ENCODE measurements around the gene SOCS1. TPM values are rescaled to one million over a fixed set of nuclear protein-coding genes. Genes with fewer than 3 reads are reported as not detected.

SOCS1 gene
- total RNA-seq, 2 donors from 2014 or later: 3.2 to 3.7 TPM

DNA sequence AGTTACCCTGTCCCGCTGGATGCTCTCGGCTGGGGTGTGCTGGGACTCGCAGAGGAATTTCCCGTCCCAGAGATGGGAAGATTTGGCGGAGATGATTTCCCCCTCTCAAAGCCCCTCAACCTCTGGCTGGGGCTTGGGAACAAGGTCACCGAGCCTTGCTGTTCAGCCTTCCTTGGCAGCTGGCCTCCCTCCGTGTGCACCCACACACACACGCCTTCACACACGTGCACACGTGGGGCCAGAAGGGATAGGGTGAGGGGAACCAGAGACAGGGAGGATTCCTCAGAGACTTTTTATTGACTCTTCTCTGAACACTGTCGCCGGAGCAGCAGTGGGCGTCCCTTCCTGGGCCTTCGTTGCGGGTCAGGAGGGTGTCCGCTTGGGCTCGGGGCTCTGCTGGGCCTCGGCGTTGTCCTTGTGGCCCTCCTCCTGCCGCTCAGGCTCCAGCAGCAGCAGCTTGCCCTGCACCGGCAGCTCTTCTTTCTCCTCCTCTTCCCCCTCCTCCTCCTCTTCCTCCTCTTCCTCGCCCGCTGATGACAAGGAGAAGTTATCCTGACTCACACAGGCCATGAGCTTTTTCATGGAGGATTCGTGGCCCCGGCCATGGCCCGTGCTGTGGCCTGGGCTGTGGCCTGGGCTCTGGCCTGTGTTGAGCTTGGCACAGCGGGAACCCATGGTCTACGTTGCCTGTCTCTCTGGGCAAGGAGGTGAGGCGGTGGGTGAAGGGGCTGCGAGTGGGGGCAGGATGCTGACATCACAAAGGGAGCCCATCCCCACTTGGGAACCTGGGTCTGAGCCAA is 17.1 kb upstream of the SOCS1 start, which contains the start of gene PRM3:
PRM3 (minus strand) TSS at position 709 of the 800 bp plus-strand sequence; CDS start at position 675, 34 bp downstream.
- Histone ChIP-seq H3K9ac (ENCODE audit: low read depth in 2 of 2, low read length in 2 of 2) (no peak within 1 kb of the TSS), H3K27me3 (no peaks in the 10 kb centered on the region), H3K36me3 (no peaks in the 10 kb centered on the region), H3K9me3 (no peaks in the 10 kb centered on the region), H3K4me1 (no peaks in the 10 kb centered on the region), H3K27ac (no peak within 1 kb of the TSS), H3K4me3 (no peak within 1 kb of the TSS)
- TF ChIP-seq, protein P1, sequence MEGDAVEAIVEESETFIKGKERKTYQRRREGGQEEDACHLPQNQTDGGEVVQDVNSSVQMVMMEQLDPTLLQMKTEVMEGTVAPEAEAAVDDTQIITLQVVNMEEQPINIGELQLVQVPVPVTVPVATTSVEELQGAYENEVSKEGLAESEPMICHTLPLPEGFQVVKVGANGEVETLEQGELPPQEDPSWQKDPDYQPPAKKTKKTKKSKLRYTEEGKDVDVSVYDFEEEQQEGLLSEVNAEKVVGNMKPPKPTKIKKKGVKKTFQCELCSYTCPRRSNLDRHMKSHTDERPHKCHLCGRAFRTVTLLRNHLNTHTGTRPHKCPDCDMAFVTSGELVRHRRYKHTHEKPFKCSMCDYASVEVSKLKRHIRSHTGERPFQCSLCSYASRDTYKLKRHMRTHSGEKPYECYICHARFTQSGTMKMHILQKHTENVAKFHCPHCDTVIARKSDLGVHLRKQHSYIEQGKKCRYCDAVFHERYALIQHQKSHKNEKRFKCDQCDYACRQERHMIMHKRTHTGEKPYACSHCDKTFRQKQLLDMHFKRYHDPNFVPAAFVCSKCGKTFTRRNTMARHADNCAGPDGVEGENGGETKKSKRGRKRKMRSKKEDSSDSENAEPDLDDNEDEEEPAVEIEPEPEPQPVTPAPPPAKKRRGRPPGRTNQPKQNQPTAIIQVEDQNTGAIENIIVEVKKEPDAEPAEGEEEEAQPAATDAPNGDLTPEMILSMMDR (IDR thresholded peaks at IDR 0.05): no peak
- intact Hi-C loops (cut with DNase I): no loop called here
- DNase-seq: no peak

DNA sequence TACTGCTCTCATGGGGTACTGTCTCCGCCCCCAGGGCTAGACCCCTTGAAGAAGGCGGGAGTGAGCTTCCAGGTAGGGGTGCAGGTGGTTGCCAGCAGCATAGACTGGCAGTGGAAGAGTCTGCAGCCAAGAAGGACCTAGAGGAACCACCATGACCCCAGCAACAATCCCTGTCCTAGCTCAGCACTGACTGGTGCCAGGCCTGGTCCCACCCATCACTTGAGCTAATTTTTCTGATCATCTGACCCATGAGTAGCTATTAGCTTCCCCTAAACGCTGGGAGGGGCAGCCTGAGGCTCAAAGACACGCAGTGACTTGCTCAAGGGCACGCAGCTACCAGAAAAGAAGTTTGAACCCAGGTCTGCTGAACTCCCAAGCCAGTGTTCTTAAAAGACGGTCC is 16.5 kb upstream of the SOCS1 start:
- H3K27me3 ChIP-seq: no peaks in the 10 kb centered on the region
- intact Hi-C loops (cut with DNase I): no loop called here
- H3K4me1 ChIP-seq: no peaks in the 10 kb centered on the region
- H3K9ac ChIP-seq (ENCODE audit: low read depth in 2 of 2, low read length in 2 of 2): no peak overlapping the region
- no peaks in the 10 kb centered on the region for H3K36me3 ChIP-seq
- TF ChIP-seq, protein P1 (IDR thresholded peaks at IDR 0.05): no peak
- H3K27ac ChIP-seq: no peak overlapping the region
- no peak overlapping the region for H3K4me3 ChIP-seq
- no peaks in the 10 kb centered on the region for H3K9me3 ChIP-seq
- DNase-seq: no peak

DNA sequence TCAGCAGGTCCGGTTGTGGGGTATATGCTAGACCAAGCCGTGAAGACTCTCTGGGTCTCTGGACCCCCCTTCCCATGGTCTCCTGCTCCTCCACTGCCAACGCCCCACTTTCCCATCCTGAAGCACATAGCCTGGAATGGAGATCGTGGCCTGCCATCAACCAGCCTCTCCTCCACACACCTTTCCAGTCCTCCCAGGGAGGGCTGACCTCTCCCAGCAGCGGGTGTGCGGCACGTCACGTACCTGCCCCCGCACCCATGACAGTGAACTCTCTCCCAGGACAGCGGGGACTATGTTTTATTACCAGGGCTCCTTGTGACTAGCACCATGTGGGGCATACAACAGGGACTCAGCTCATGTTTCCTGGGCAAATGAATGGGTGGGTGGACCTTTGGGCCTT is 15.6 kb upstream of the SOCS1 start:
- Histone ChIP-seq H3K27ac (no peak overlapping the region), H3K4me3 (no peak overlapping the region), H3K4me1 (no peaks in the 10 kb centered on the region), H3K9ac (ENCODE audit: low read depth in 2 of 2, low read length in 2 of 2) (no peak overlapping the region), H3K9me3 (no peaks in the 10 kb centered on the region), H3K27me3 (no peaks in the 10 kb centered on the region), H3K36me3 (no peaks in the 10 kb centered on the region)
- DNase-seq: no peak
- TF ChIP-seq, protein P1 (IDR thresholded peaks at IDR 0.05): no peak
- intact Hi-C loops (cut with DNase I): no loop called here

DNA sequence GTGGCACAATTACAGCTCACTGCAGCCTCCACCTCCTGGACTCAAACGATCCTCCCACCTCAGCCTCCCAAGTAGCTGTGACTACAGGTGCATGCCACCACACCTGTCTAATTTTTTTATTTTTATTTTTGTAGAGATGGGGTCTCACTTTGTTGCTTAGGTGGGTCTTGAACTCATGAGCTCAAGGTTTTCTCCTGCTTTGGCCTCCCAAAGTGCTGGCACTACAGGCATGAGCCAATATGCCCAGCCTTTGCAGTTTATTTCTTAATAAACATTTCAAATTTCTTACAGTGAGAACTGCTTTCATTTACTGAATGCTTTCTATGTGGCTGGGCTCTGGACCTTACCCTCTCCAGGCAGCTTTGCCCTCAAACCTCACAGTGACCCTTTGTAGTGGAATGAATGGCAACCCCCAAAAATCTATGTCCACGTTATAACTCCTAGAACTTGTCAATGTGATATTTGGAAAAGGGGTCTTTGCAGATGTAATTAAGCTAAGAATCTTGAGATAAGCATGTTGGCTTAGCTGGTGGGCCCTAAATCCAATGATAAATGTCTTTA is 14.7 kb upstream of the SOCS1 start:
- Histone ChIP-seq H3K36me3 (no peaks in the 10 kb centered on the region), H3K4me3 (no peak overlapping the region), H3K4me1 (no peaks in the 10 kb centered on the region), H3K9ac (ENCODE audit: low read depth in 2 of 2, low read length in 2 of 2) (no peak overlapping the region), H3K9me3 (no peaks in the 10 kb centered on the region), H3K27me3 (no peaks in the 10 kb centered on the region), H3K27ac (no peak overlapping the region)
- intact Hi-C loops (cut with DNase I): no loop called here
- TF ChIP-seq, protein P1 (IDR thresholded peaks at IDR 0.05): no peak
- DNase-seq: no peak

DNA sequence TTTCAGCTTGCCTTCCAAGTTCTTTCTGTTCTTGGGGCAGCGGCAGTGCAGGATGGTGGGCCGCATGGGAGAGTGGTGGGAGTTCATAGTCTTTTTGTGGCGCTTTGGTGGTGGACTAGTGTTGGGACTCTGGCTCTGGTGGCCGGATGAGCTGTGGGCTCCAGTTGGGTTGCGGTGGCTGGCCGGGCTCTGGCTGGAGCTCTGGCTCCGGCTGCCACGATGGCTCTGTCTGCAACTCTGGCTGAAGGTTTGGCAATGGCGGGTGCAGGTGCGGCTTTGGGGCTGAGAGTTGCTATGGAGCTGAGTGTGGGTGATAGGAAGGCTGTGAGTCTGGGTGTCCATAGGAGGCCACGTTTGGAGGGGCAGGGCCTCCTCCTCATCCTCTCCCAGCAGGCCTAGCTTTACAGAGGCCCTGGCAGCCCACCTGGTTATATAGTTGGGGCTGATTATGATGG is 12.9 kb upstream of the SOCS1 start, which contains the start of gene TNP2:
TNP2 (minus strand) TSS at position 405 of the 455 bp plus-strand sequence; CDS start at position 342, 63 bp downstream.
- intact Hi-C loops (cut with DNase I): no loop called here
- TF ChIP-seq, protein P1 (IDR thresholded peaks at IDR 0.05): no peak
- DNase-seq: no peak

More for the DNA sequence above, 12.9 kb upstream of the SOCS1 start, which contains the start of gene TNP2:
- peaks cover 5% of the 10 kb centered on the region for H3K4me1 ChIP-seq
- H3K9ac ChIP-seq (ENCODE audit: low read depth in 2 of 2, low read length in 2 of 2): no peak within 1 kb of the TSS
- no peaks in the 10 kb centered on the region for H3K27me3 ChIP-seq
- no peak within 1 kb of the TSS for H3K4me3 ChIP-seq
- no peaks in the 10 kb centered on the region for H3K9me3 ChIP-seq
- no peaks in the 10 kb centered on the region for H3K36me3 ChIP-seq
- H3K27ac ChIP-seq: no peak within 1 kb of the TSS

Data from colonic mucosa (tissue), 4 donors.